Tibial nerve (tissue), 4 donors: Measurements from ENCODE around the gene GHRL.

ENCODE experiments used
- CTCF ChIP-seq, 5 experiments: fragments of 200-600 bp in 3 of 5; fragments of 450-650 bp in 2 of 5; sonication (generic) in 3 of 5; IDR thresholded peaks; one replicate each; pipeline ENCODE4 v1.5.1; 2016 to 2019; ENCODE audit warnings: antibody characterized with exemption in 5 of 5, mild to moderate bottlenecking in 3 of 5, moderate library complexity in 2 of 5
- EP300 ChIP-seq, 2 donors: sonication (generic); formaldehyde crosslinking; IDR thresholded peaks; one replicate each; pipeline ENCODE4 v1.6.1; 2017; ENCODE audit warnings: antibody characterized with exemption in 2 of 2, mild to moderate bottlenecking in 1 of 2
- POLR2A ChIP-seq, 2 donors: fragments of 450-650 bp; IDR thresholded peaks; one replicate each; pipeline ENCODE4 v1.6.1; 2017; ENCODE audit warnings: antibody characterized with exemption in 2 of 2, mild to moderate bottlenecking in 2 of 2, moderate library complexity in 2 of 2

GRCh38 chr3:10310578-10310977 is 17.8 kb upstream of the GHRL start:
- no peak for TF ChIP-seq CTCF (IDR thresholded peaks at IDR 0.05)
- TF ChIP-seq POLR2A (IDR thresholded peaks at IDR 0.05) = no peak
- no peak for TF ChIP-seq EP300 (IDR thresholded peaks at IDR 0.05)
